ENCODE results near the gene WRNIP1.

DNA sequence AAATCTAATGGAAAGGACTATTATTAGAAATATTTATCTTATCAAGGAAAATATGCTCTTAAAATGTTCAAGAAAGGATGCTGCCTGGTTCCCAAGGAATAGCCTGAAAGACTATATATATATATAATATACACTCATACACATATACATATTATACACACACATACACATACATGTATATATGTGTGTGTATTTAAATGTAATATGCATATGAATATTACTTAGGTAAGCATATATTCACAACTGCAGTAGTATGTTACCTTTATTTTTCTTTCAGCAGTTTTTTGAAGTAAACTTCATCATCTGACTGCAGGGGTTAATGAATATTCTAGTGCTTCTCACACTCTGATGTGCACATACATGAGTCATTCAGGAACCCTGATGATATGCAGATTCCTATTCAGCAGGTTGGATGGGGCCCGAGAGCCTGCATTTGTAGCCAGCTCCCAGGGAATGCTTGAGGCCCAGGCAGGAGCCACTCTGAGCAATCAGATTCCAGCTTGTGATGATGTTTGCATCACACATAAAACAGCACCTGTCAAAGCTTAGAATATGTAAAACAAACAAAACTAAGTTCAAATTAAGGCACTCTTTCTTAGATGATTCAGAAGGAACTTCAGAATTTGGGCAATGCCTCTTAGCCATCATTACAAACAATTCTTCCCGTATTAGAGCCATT, 30.6 kb upstream of the WRNIP1 start:
- TF ChIP-seq POLR2AphosphoS5 (IDR thresholded peaks at IDR 0.05) (no peak), POLR2A (IDR thresholded peaks at IDR 0.05) (no peak), CTCF (IDR thresholded peaks at IDR 0.05) (no peak), EP300 (IDR thresholded peaks at IDR 0.05) (no peak)
